ENCODE results near the gene ADGRF3. TPM values are rescaled to one million over a fixed set of nuclear protein-coding genes. Genes with fewer than 3 reads are reported as not detected.
"Not testable (repeated sequence)": the region's sequence is repeated elsewhere in the genome, so short reads cannot be mapped to it uniquely, and the experiment has no call there.

Gene ADGRF3
- total RNA-seq, 2 donors from 2014 or later: 2.1 to 7.4 TPM

DNA sequence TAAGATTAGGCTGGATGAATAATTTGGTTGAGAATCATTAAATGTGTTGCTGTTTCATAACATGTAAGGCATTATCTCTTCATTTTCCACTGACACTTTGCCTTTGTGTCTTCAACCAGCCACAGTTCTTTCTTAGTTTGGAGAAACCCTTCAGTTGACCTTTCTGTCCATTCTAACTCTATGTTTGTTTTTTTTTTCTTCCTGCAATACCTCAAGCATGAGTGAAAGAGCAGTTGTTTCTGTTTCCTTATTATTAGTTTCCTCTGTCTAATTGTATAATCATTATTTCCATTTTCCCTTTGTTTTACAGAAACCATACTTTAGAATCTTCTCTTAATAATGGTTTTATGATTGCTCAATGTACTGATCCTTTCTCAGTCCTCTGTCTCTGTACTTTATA is 76.2 kb downstream of the ADGRF3 start:
- Mint-ChIP-seq H3K36me3 (peaks cover 4% of the 10 kb centered on the region), H3K27me3 (no peaks in the 10 kb centered on the region), H3K4me3 (no peak overlapping the region), H3K9me3 (no peaks in the 10 kb centered on the region), H3K27ac (peak overlapping the region in 1 of 2 donors; percentile 13), H3K4me1 (ENCODE audit: low read depth in 2 of 2) (peaks cover 0 to 5% of the 10 kb centered on the region in 2 donors)
- DNase-seq (ENCODE audit: low spot score) (no peak), ATAC-seq (no peak)

DNA sequence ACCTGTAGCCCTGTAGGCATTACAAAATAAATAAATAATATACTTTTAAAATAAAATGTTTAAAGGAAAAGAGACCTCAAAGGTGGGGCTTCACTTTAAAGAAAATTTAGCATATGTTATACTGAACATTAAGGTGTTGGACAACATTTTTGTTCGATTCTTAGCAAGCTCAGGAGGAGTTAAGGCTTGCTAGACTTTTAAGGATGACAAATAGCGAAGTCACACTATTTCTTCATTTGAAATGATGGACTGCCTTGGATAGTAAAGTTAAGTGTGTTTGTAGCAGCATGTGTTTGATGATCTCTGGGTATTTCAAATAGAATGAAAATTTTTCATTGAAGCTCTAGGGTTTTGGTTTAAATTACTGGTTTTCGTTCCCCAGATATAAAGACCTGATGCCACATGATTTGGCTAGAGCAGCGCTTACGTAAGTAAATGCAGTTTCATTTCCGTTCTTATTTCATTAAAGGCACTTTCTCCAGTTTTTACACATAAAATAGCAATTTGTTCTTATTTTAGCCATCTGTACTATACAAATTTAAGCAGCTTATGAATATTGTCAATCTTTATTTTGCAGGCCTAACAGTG is 76.9 kb downstream of the ADGRF3 start:
- Mint-ChIP-seq H3K4me3 (no peak overlapping the region), H3K27me3 (no peaks in the 10 kb centered on the region), H3K4me1 (ENCODE audit: low read depth in 2 of 2) (peaks cover 0 to 5% of the 10 kb centered on the region in 2 donors), H3K36me3 (peaks cover 5% of the 10 kb centered on the region), H3K27ac (peak overlapping the region in 1 of 2 donors; percentile 13), H3K9me3 (no peaks in the 10 kb centered on the region)
- no peak for ATAC-seq
- DNase-seq (ENCODE audit: low spot score): no peak

DNA sequence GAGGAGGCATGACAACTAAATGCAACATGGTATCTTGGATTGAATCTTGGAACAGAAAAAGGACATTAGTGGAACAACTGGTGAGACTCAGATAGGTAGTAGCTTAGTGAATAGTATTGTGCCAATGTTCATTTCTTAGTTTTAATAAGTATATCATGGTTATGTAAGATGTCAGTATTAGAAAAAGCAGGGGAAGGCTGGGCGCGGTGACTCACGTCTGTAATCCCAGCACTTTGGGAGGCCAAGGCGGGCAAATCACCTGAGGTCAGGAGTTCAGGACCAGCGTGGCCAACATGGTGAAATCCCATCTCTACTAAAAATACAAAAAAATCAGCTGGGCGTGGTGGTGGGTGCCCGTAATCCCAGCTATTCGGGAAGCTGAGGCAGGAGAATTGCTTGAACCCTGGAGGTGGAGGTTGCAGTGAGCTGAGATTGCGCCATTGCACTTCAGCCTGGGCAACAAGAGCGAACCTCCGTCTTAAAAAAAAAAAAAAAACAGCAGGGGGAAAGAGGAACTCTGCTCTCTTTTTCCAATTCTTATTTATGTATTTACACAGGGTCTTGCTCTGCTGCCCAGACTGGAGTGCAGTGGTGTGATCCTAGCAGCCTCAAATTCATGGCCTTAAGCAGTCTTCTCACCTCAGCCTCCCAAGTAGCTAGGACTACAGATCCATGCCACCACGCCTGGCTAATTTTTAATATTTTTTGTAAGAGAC is 77.8 kb downstream of the ADGRF3 start:
- ATAC-seq; H3K27ac Mint-ChIP-seq; DNase-seq (ENCODE audit: low spot score); H3K27me3 Mint-ChIP-seq; H3K9me3 Mint-ChIP-seq; H3K4me3 Mint-ChIP-seq; H3K36me3 Mint-ChIP-seq; H3K4me1 Mint-ChIP-seq (ENCODE audit: low read depth in 2 of 2): not testable (repeated sequence)

DNA sequence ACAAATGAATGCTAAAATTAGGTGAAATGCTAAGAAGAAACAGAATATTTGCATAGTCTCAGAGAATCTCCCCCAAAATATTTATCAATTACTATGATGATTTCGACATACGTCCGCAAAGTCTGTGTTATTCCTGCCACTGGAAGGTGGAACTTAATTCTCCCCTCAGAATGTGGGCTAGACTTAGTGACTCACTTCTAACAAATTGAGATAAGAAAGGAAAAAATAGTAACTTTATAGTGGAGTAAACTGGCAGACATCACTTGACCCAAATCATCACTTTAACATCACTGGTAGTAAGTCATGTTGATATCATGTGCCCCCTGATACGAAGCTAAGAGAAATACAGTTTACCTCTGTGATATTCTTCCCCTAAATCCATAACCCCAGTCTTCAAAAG is 78.4 kb downstream of the ADGRF3 start:
- Mint-ChIP-seq H3K27ac (no peak overlapping the region), H3K4me1 (ENCODE audit: low read depth in 2 of 2) (peaks cover 0 to 5% of the 10 kb centered on the region in 2 donors), H3K27me3 (no peaks in the 10 kb centered on the region), H3K36me3 (peaks cover 5% of the 10 kb centered on the region), H3K4me3 (no peak overlapping the region), H3K9me3 (no peaks in the 10 kb centered on the region)
- no peak for DNase-seq (ENCODE audit: low spot score)
- no peak for ATAC-seq

DNA sequence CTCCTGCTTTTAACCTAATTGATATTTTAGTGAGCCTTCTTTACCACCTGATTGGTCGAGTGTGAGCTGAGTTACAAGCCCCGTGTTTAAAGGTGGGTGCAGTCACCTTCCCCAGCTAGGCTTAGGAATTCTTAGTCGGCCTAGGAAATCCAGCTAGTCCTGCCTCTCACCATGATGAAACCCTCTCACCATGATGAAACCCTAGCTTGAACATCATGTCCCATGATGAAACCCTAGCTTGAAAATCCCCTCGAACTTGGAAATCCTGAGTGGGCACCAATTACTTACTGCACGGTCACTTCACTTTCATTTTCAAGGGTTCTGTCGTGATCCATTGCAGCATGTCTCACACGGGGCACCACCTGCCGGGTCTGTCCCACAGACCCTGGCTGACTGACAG is 87.8 kb downstream of the ADGRF3 start:
- not testable (repeated sequence) for ATAC-seq; H3K27ac Mint-ChIP-seq; DNase-seq (ENCODE audit: low spot score); H3K27me3 Mint-ChIP-seq; H3K4me3 Mint-ChIP-seq; H3K4me1 Mint-ChIP-seq (ENCODE audit: low read depth in 2 of 2); H3K36me3 Mint-ChIP-seq; H3K9me3 Mint-ChIP-seq

Other genes with a start within 250 kb of the ADGRF3 start
- 1 to 10 TPM; 4.1 TPM for gene GAREM2, start 173.7 kb downstream of the ADGRF3 start, total RNA-seq
- gene HADHA, start 102.2 kb downstream of the ADGRF3 start, total RNA-seq: 100 to 1,000 TPM in 1 of 2 donors, 10 to 100 TPM in 1; 80.4 to 108 TPM
- 10 to 100 TPM; 49.1 to 58.1 TPM for gene HADHB, start 101.8 kb downstream of the ADGRF3 start, total RNA-seq
- 10 to 100 TPM; 38.5 to 64.0 TPM for gene SELENOI, start 646 bp downstream of the ADGRF3 start, total RNA-seq
- gene DRC1, start 55.1 kb upstream of the ADGRF3 start, total RNA-seq: not detected
- gene OTOF, start 131.3 kb upstream of the ADGRF3 start, total RNA-seq: under 1 TPM; 0.50 to 0.57 TPM

Data from natural killer cell treated with Interleukin-12 subunit alpha and Interleukin-12 subunit beta and Interleukin-15 and Interleukin-18, amount 100 ng/mL, for 72 hours (primary cell).